Keratinocyte (primary cell): Measurements from ENCODE around the gene CKS1B.

ENCODE experiments used
- CTCF ChIP-seq, 3 experiments: IDR thresholded peaks in 1 of 3; conservative IDR thresholded peaks in 1 of 3; optimal IDR thresholded peaks in 1 of 3; 2 replicates in 2 of 3; 3 replicates in 1 of 3; pipeline versions ENCODE3 to v1.5.1; 2011; ENCODE audit warnings: low read length in 3 of 3, mild to moderate bottlenecking in 3 of 3, moderate library complexity in 2 of 3, control low read depth in 1 of 3, inconsistent platforms in 1 of 3; ENCODE audit not compliant: insufficient read depth in 2 of 3; ENCODE audit errors: extremely low read depth in 1 of 3
- EZH2 ChIP-seq: IDR thresholded peaks from one replicate; pipeline ENCODE4 v1.6.1; 2012; ENCODE audit warnings: inconsistent platforms, mild to moderate bottlenecking, low read length, moderate library complexity

- no peak for TF ChIP-seq CTCF (optimal IDR thresholded peaks at IDR 0.05 in 1 of 3, IDR thresholded peaks at IDR 0.05 in 1 of 3, conservative IDR thresholded peaks at IDR 0.05 in 1 of 3; ENCODE audit: extremely low read depth in 1 of 3, insufficient read depth in 2 of 3, low read length in 3 of 3)
- no peak for TF ChIP-seq EZH2
Observed at GRCh38 chr1:154955039-154955717, 19.3 kb upstream of the CKS1B start.
